ENCODE measurements around the gene TXN.

The TXN gene

GRCh38 chr9:110278080-110278707 lies 21.9 kb upstream of the TXN start:
- H3K36me3 ChIP-seq (ENCODE audit: insufficient read depth) = no peaks in the 10 kb centered on the region
- no peaks in the 10 kb centered on the region for H3K4me1 ChIP-seq (ENCODE audit: low read depth, poor library complexity, severe bottlenecking)
- H3K4me2 ChIP-seq = no peak overlapping the region
- H3K9ac ChIP-seq = no peak overlapping the region
- no peaks in the 10 kb centered on the region for H3K79me2 ChIP-seq (ENCODE audit: insufficient read depth, low read depth)
- H3K4me3 ChIP-seq (IDR thresholded peaks at IDR 0.05; ENCODE audit: insufficient read depth, low read depth, low read length) = no peak overlapping the region
- no peak overlapping the region for H3K27ac ChIP-seq
- H2AFZ ChIP-seq (ENCODE audit: low read depth) = no peak overlapping the region
- no peaks in the 10 kb centered on the region for H4K20me1 ChIP-seq (ENCODE audit: insufficient read depth)
- no peaks in the 10 kb centered on the region for H3K27me3 ChIP-seq (ENCODE audit: insufficient read depth, low read depth)
- TF ChIP-seq CTCF (conservative IDR thresholded peaks at IDR 0.05; ENCODE audit: low read depth, low read length) = no peak

GRCh38 chr9:110276781-110277180 lies 20.5 kb upstream of the TXN start:
- TF ChIP-seq CTCF (conservative IDR thresholded peaks at IDR 0.05; ENCODE audit: low read depth, low read length) = no peak
- Histone ChIP-seq H3K36me3 (ENCODE audit: insufficient read depth) (no peaks in the 10 kb centered on the region), H3K4me3 (IDR thresholded peaks at IDR 0.05; ENCODE audit: insufficient read depth, low read depth, low read length) (no peak overlapping the region), H3K79me2 (ENCODE audit: insufficient read depth, low read depth) (no peaks in the 10 kb centered on the region), H3K9ac (no peak overlapping the region), H4K20me1 (ENCODE audit: insufficient read depth) (no peaks in the 10 kb centered on the region), H3K27ac (no peak overlapping the region), H3K27me3 (ENCODE audit: insufficient read depth, low read depth) (no peaks in the 10 kb centered on the region), H3K4me2 (no peak overlapping the region), H2AFZ (ENCODE audit: low read depth) (no peak overlapping the region), H3K4me1 (ENCODE audit: low read depth, poor library complexity, severe bottlenecking) (no peaks in the 10 kb centered on the region)

- H4K20me1 ChIP-seq (ENCODE audit: insufficient read depth) = no peaks in the 10 kb centered on the region
- H3K4me3 ChIP-seq (IDR thresholded peaks at IDR 0.05; ENCODE audit: insufficient read depth, low read depth, low read length) = no peak overlapping the region
- H3K27ac ChIP-seq = no peak overlapping the region
- H3K79me2 ChIP-seq (ENCODE audit: insufficient read depth, low read depth) = no peaks in the 10 kb centered on the region
- no peaks in the 10 kb centered on the region for H3K27me3 ChIP-seq (ENCODE audit: insufficient read depth, low read depth)
- H2AFZ ChIP-seq (ENCODE audit: low read depth) = no peak overlapping the region
- no peak overlapping the region for H3K9ac ChIP-seq
- H3K4me1 ChIP-seq (ENCODE audit: low read depth, poor library complexity, severe bottlenecking) = no peaks in the 10 kb centered on the region
- no peak overlapping the region for H3K4me2 ChIP-seq
- TF ChIP-seq CTCF (conservative IDR thresholded peaks at IDR 0.05; ENCODE audit: low read depth, low read length) = no peak
- no peaks in the 10 kb centered on the region for H3K36me3 ChIP-seq (ENCODE audit: insufficient read depth)
Measured at GRCh38 chr9:110270211-110270995, 14.1 kb upstream of the TXN start.

- H3K27me3 ChIP-seq (ENCODE audit: insufficient read depth, low read depth) = no peaks in the 10 kb centered on the region
- no peak for TF ChIP-seq CTCF (conservative IDR thresholded peaks at IDR 0.05; ENCODE audit: low read depth, low read length)
- H3K4me3 ChIP-seq (IDR thresholded peaks at IDR 0.05; ENCODE audit: insufficient read depth, low read depth, low read length) = no peak overlapping the region
- H3K9ac ChIP-seq = no peak overlapping the region
- H3K27ac ChIP-seq = no peak overlapping the region
- H4K20me1 ChIP-seq (ENCODE audit: insufficient read depth) = no peaks in the 10 kb centered on the region
- no peak overlapping the region for H3K4me2 ChIP-seq
- H3K79me2 ChIP-seq (ENCODE audit: insufficient read depth, low read depth) = no peaks in the 10 kb centered on the region
- no peak overlapping the region for H2AFZ ChIP-seq (ENCODE audit: low read depth)
- no peaks in the 10 kb centered on the region for H3K4me1 ChIP-seq (ENCODE audit: low read depth, poor library complexity, severe bottlenecking)
- no peaks in the 10 kb centered on the region for H3K36me3 ChIP-seq (ENCODE audit: insufficient read depth)
Measured at GRCh38 chr9:110266795-110267194, 10.5 kb upstream of the TXN start.
